ENCODE data around the gene ACYP1.

The ACYP1 gene

GRCh38 chr14:75063491-75064204, at the start of gene ACYP1:
TSS of gene ACYP1 (minus strand) at chr14:75064024. CDS start at chr14:75063553, 471 bp downstream.
- DNase-seq (ENCODE audit: low read depth in 2 of 2) = peak; percentile 88 to 91

- no peak for DNase-seq (ENCODE audit: low read depth in 2 of 2)
Observed at GRCh38 chr14:75109877-75110276, 46.1 kb upstream of the ACYP1 start.

- no peak for DNase-seq (ENCODE audit: low read depth in 2 of 2)
Observed at GRCh38 chr14:75107186-75107585, 43.4 kb upstream of the ACYP1 start.

GRCh38 chr14:75101491-75101890, 37.7 kb upstream of the ACYP1 start:
- no peak for DNase-seq (ENCODE audit: low read depth in 2 of 2)

- DNase-seq (ENCODE audit: low read depth in 2 of 2) = no peak
Observed at GRCh38 chr14:75098682-75099081, 34.9 kb upstream of the ACYP1 start.

- no peak for DNase-seq (ENCODE audit: low read depth in 2 of 2)
Observed at GRCh38 chr14:75098212-75098611, 34.4 kb upstream of the ACYP1 start.

GRCh38 chr14:75096959-75097358, 33.1 kb upstream of the ACYP1 start:
- DNase-seq (ENCODE audit: low read depth in 2 of 2) = no peak

- DNase-seq (ENCODE audit: low read depth in 2 of 2) = no peak
Observed at GRCh38 chr14:75095690-75096089, 31.9 kb upstream of the ACYP1 start.

GRCh38 chr14:75094896-75095295, 31.1 kb upstream of the ACYP1 start:
- DNase-seq (ENCODE audit: low read depth in 2 of 2) = no peak

GRCh38 chr14:75092698-75093097, 28.9 kb upstream of the ACYP1 start:
- DNase-seq (ENCODE audit: low read depth in 2 of 2) = no peak

GRCh38 chr14:75091251-75091650, 27.4 kb upstream of the ACYP1 start:
- no peak for DNase-seq (ENCODE audit: low read depth in 2 of 2)

- no peak for DNase-seq (ENCODE audit: low read depth in 2 of 2)
Observed at GRCh38 chr14:75090353-75090752, 26.5 kb upstream of the ACYP1 start.

GRCh38 chr14:75088566-75089373, 24.9 kb upstream of the ACYP1 start:
- peak in 1 of 2 donors; percentile 16 for DNase-seq (ENCODE audit: low read depth in 2 of 2)

GRCh38 chr14:75088153-75088552, 24.3 kb upstream of the ACYP1 start:
- no peak for DNase-seq (ENCODE audit: low read depth in 2 of 2)

- DNase-seq (ENCODE audit: low read depth in 2 of 2) = no peak
Observed at GRCh38 chr14:75084513-75084912, 20.7 kb upstream of the ACYP1 start.

GRCh38 chr14:75083271-75083670, 19.4 kb upstream of the ACYP1 start:
- DNase-seq (ENCODE audit: low read depth in 2 of 2) = no peak

- DNase-seq (ENCODE audit: low read depth in 2 of 2) = no peak
Observed at GRCh38 chr14:75081660-75082229, 17.9 kb upstream of the ACYP1 start.

GRCh38 chr14:75079521-75079920, 15.7 kb upstream of the ACYP1 start:
- DNase-seq (ENCODE audit: low read depth in 2 of 2) = no peak

- no peak for DNase-seq (ENCODE audit: low read depth in 2 of 2)
Observed at GRCh38 chr14:75077794-75078193, 14.0 kb upstream of the ACYP1 start.

GRCh38 chr14:75070383-75070782, 6.6 kb upstream of the ACYP1 start:
- DNase-seq (ENCODE audit: low read depth in 2 of 2) = no peak

GRCh38 chr14:75069811-75070145, 6.0 kb upstream of the ACYP1 start:
- DNase-seq (ENCODE audit: low read depth in 2 of 2) = no peak

- peak; percentile 61 to 73 for DNase-seq (ENCODE audit: low read depth in 2 of 2)
Observed at GRCh38 chr14:75069121-75069810, 5.4 kb upstream of the ACYP1 start, which contains the start of gene ZC2HC1C. TSS of gene ZC2HC1C (plus strand) at chr14:75069641. CDS start at chr14:75070574, 933 bp downstream.
